AG10803 (cell line): Measurements from ENCODE around the gene ENOX2.
"Not testable (repeated sequence)": the region's sequence is repeated elsewhere in the genome, so short reads cannot be mapped to it uniquely, and the experiment has no call there.

ENCODE experiments used
- DNase-seq: peaks from one replicate; pipeline ENCODE4 v3.0.0; 2010; ENCODE audit warnings: low read depth
- H3K4me3 ChIP-seq: 2 replicates; pipeline ENCODE4 v1.5.1; 2011; ENCODE audit warnings: mild to moderate bottlenecking, low read length, control low read depth
- CTCF ChIP-seq: conservative IDR thresholded peaks from 2 replicates; pipeline ENCODE4 v1.5.1; 2011; ENCODE audit warnings: mild to moderate bottlenecking, low read length, control low read depth, inconsistent platforms

Gene ENOX2

GRCh38 chrX:130799393-130799792 lies 103.6 kb downstream of the ENOX2 start:
- no peak overlapping the region for H3K4me3 ChIP-seq
- peak; percentile 17 for DNase-seq
- no peak for TF ChIP-seq CTCF

- H3K4me3 ChIP-seq: no peak overlapping the region
- no peak for TF ChIP-seq CTCF
- no peak for DNase-seq
Observed at GRCh38 chrX:130793975-130794374, 109.0 kb downstream of the ENOX2 start.

- not testable (repeated sequence) for DNase-seq, H3K4me3 ChIP-seq
Observed at GRCh38 chrX:130791870-130792269, 111.1 kb downstream of the ENOX2 start.

GRCh38 chrX:130789793-130790192 lies 113.2 kb downstream of the ENOX2 start:
- H3K4me3 ChIP-seq: no peak overlapping the region
- DNase-seq: no peak
- TF ChIP-seq CTCF: no peak

GRCh38 chrX:130788786-130789581 lies 114.0 kb downstream of the ENOX2 start:
- no peak for DNase-seq
- TF ChIP-seq CTCF: no peak
- H3K4me3 ChIP-seq: no peak overlapping the region

DNA sequence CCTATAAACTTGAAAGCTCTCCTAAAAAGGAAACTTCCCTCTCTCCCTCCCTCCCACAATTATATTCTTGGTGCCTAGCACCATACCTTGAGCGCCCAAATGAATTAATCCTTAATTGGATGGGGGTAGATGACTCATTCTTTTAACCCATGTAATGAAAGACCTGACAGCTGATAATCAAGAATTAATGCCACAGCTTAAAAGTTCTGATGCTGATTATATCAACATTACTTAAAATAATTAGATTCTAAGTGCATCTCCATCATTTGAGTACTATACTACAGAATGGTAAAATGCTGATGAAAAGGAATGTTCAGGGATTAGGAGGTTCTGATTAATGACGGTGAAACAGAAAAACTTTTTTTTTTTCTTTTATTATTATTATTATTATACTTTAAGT lies 117.0 kb downstream of the ENOX2 start:
- no peak for DNase-seq
- H3K4me3 ChIP-seq: no peak overlapping the region
- no peak for TF ChIP-seq CTCF

- DNase-seq: no peak
- H3K4me3 ChIP-seq: no peak overlapping the region
- TF ChIP-seq CTCF: no peak
Observed at GRCh38 chrX:130778773-130779172, 124.2 kb downstream of the ENOX2 start.
